Measurements from ENCODE around the gene WDR88.
"Not testable (repeated sequence)": the region's sequence is repeated elsewhere in the genome, so short reads cannot be mapped to it uniquely, and the experiment has no call there.

WDR88 gene

GRCh38 chr19:33214596-33214995 is 82.7 kb downstream of the WDR88 start:
- DNase-seq = no peak

- DNase-seq = no peak
Measured at GRCh38 chr19:33215438-33216197, 83.7 kb downstream of the WDR88 start.

- no peak for DNase-seq
Measured at GRCh38 chr19:33216198-33216830, 84.4 kb downstream of the WDR88 start.

GRCh38 chr19:33217881-33218280 is 86.0 kb downstream of the WDR88 start:
- DNase-seq = no peak

- no peak for DNase-seq
Measured at GRCh38 chr19:33219261-33219815, 87.4 kb downstream of the WDR88 start.

GRCh38 chr19:33220115-33220514 is 88.2 kb downstream of the WDR88 start:
- no peak for DNase-seq

GRCh38 chr19:33220735-33221134 is 88.8 kb downstream of the WDR88 start:
- no peak for DNase-seq

- no peak for DNase-seq
Measured at GRCh38 chr19:33221638-33222037, 89.7 kb downstream of the WDR88 start.

GRCh38 chr19:33222255-33222654 is 90.3 kb downstream of the WDR88 start:
- DNase-seq = not testable (repeated sequence)

- DNase-seq = no peak
Measured at GRCh38 chr19:33224694-33225457, 93.0 kb downstream of the WDR88 start.
